A549 (cell line): ENCODE data around the gene STYX. TPM values are rescaled to one million over a fixed set of nuclear protein-coding genes. Genes with fewer than 3 reads are reported as not detected.

Experiments used
- ATAC-seq, 2 experiments: fragments of 200-7000 bp in 1 of 2; fragments of >200 bp in 1 of 2; cut with Nextera tagmentation in 1 of 2; cut with Tn5 transposase in 1 of 2; 3 replicates each; pipeline versions ENCODE4 v1.8.0 to v1.9.1; 2018 to 2020; ENCODE audit warnings: mild to moderate bottlenecking in 1 of 2, moderate library complexity in 1 of 2
- CTCF ChIA-PET: fragments of 300-600 bp; sonication (Branson Sonifier 250); formaldehyde crosslinking; extraction: SDS; loops from one replicate; lab custom pipeline; 2021; ENCODE audit warnings: antibody characterized with exemption, inconsistent platforms; lab: Yijun Ruan, JAX
- POLR2A ChIA-PET: fragments of 350-600 bp; formaldehyde crosslinking; extraction: SDS; loops from one replicate; lab custom pipeline; 2021; ENCODE audit warnings: antibody characterized with exemption, inconsistent platforms; lab: Yijun Ruan, JAX
- DNase-seq, 2 experiments: peaks; one replicate each; pipeline versions ENCODE4 v3.0.0 to v3.0.0-alpha.2; 2011 to 2016; ENCODE audit warnings: low read depth in 1 of 2, low spot score in 1 of 2
- FAIRE-seq: peaks from 2 replicates; lab custom pipeline; 2011; peaks lifted over from hg19 to GRCh38; lab: Jason Lieb, UNC
- H3K27ac ChIP-seq, 2 experiments: fragments of >200 bp; sonication (Bioruptor Twin); formaldehyde crosslinking; 3 replicates each; pipeline ENCODE4 v1.5.1; 2016 to 2017
- H3K4me1 ChIP-seq: fragments of >200 bp; sonication (Bioruptor Twin); formaldehyde crosslinking; 3 replicates; pipeline ENCODE4 v1.6.1; 2016
- H3K4me2 ChIP-seq: fragments of >200 bp; sonication (Bioruptor Twin); formaldehyde crosslinking; 3 replicates; pipeline ENCODE4 v1.6.1; 2016
- H3K4me3 ChIP-seq: fragments of >200 bp; sonication (Bioruptor Twin); formaldehyde crosslinking; 3 replicates; pipeline ENCODE4 v1.5.1; 2016
- H3K9me3 ChIP-seq: fragments of >200 bp; sonication (Bioruptor Twin); formaldehyde crosslinking; 3 replicates; pipeline ENCODE4 v1.6.1; 2016
- BHLHE40 ChIP-seq: IDR thresholded peaks from 2 replicates; pipeline ENCODE4 v1.6.1; 2012; ENCODE audit warnings: low read depth, low read length, inconsistent platforms
- CBX2 ChIP-seq: fragments of 200-600 bp; sonication (generic); IDR thresholded peaks from 2 replicates; pipeline ENCODE4 v1.6.1; 2016; ENCODE audit warnings: low read depth, mild to moderate bottlenecking, borderline replicate concordance
- CHD4 ChIP-seq: fragments of 200-600 bp; sonication (generic); IDR thresholded peaks from 2 replicates; pipeline ENCODE4 v1.6.1; 2016; ENCODE audit warnings: antibody characterized with exemption, mild to moderate bottlenecking, borderline replicate concordance
- EHMT2 ChIP-seq: fragments of 200-600 bp; sonication (generic); IDR thresholded peaks from 2 replicates; pipeline ENCODE4 v1.6.1; 2016; ENCODE audit warnings: antibody characterized with exemption, low read depth, mild to moderate bottlenecking, moderate library complexity
- ESRRA ChIP-seq: fragments of 150-350 bp; IDR thresholded peaks from 2 replicates; pipeline ENCODE4 v1.6.1; 2014; ENCODE audit warnings: mild to moderate bottlenecking, low read length, borderline replicate concordance
- FOSB ChIP-seq: fragments of 250-450 bp; sonication (Bioruptor Pico); IDR thresholded peaks from 2 replicates; pipeline ENCODE4 v1.5.0; 2020; ENCODE audit warnings: mild to moderate bottlenecking, moderate library complexity
- FOSL2 ChIP-seq, 2 experiments: fragments of 450-650 bp in 1 of 2; fragments of >200 bp in 1 of 2; sonication (Bioruptor Twin) in 1 of 2; formaldehyde crosslinking; IDR thresholded peaks; 2 replicates each; pipeline versions ENCODE4 v1.5.0 to v1.6.1; 2016 to 2020; ENCODE audit warnings: mild to moderate bottlenecking in 1 of 2, moderate library complexity in 1 of 2
- FOXS1 ChIP-seq: fragments of 250-450 bp; sonication (Bioruptor Pico); IDR thresholded peaks from 2 replicates; pipeline ENCODE4 v1.5.0; 2020; ENCODE audit warnings: mild to moderate bottlenecking, moderate library complexity
- JUN ChIP-seq, 2 experiments: fragments of >200 bp; sonication (Bioruptor Twin); formaldehyde crosslinking; IDR thresholded peaks; 2 replicates in 1 of 2; 3 replicates in 1 of 2; pipeline ENCODE4 v1.6.1; 2016 to 2017
- NPAS2 ChIP-seq: fragments of 250-450 bp; sonication (Bioruptor Pico); IDR thresholded peaks from 2 replicates; pipeline ENCODE4 v1.8.0; 2022; ENCODE audit warnings: mild to moderate bottlenecking, moderate library complexity, borderline replicate concordance
- POLR2A ChIP-seq: IDR thresholded peaks from 2 replicates; pipeline ENCODE4 v1.6.1; 2012; ENCODE audit warnings: mild to moderate bottlenecking, low read length
- POLR2AphosphoS2 ChIP-seq: conservative IDR thresholded peaks from 2 replicates; pipeline ENCODE4 v1.6.1; 2012; ENCODE audit warnings: low read length, improper control_type of control experiment, inconsistent platforms
- RARB ChIP-seq: fragments of 250-450 bp; sonication (Bioruptor Pico); IDR thresholded peaks from 2 replicates; pipeline ENCODE4 v1.8.0; 2021; ENCODE audit warnings: mild to moderate bottlenecking, moderate library complexity
- ZC3H11A ChIP-seq: fragments of 450-650 bp; IDR thresholded peaks from 2 replicates; pipeline ENCODE4 v1.6.1; 2014; ENCODE audit warnings: antibody characterized with exemption, mild to moderate bottlenecking
- ZNF302 ChIP-seq: fragments of 250-450 bp; sonication (Bioruptor Pico); IDR thresholded peaks from 2 replicates; pipeline ENCODE4 v1.9.0; 2021; ENCODE audit warnings: inconsistent platforms, mild to moderate bottlenecking, moderate library complexity
- WGBS: methylation state at CpG from one replicate; pipeline ENCODE4 v1.1.6; 2017; ENCODE audit errors: missing lambda C conversion rate; 5-methylcytosine and 5-hydroxymethylcytosine counted together
- polyA plus RNA-seq, 4 experiments: library from polyadenylated mRNA; depleted of rRNA in 3 of 4; stranded (reverse); fragments of >200 nt; fragmentation: RNase III in 1 of 4; extraction: RNeasy Plus Mini Kit Qiagen cat#74134 plus additional on column Dnase treatment in 1 of 4; gene quantifications; 2 replicates in 3 of 4; 3 replicates in 1 of 4; pipeline ENCODE4 v1.2.3, GENCODE V29; 2011 to 2017
- TF ChIP-seq, protein P1 (sequence below): fragments of 250-450 bp; sonication (Bioruptor Pico); IDR thresholded peaks from 2 replicates; pipeline ENCODE4 v1.5.0; 2021; ENCODE audit warnings: mild to moderate bottlenecking, moderate library complexity, borderline replicate concordance
- TF ChIP-seq, protein P2 (sequence below): fragments of 450-650 bp; IDR thresholded peaks from 2 replicates; pipeline ENCODE4 v1.6.1; 2014; ENCODE audit warnings: antibody characterized with exemption

STYX gene
- polyA plus RNA-seq, 2 of the 4 experiments (the other 2 are of a cell fraction): 7.6 to 12.0 TPM

DNA sequence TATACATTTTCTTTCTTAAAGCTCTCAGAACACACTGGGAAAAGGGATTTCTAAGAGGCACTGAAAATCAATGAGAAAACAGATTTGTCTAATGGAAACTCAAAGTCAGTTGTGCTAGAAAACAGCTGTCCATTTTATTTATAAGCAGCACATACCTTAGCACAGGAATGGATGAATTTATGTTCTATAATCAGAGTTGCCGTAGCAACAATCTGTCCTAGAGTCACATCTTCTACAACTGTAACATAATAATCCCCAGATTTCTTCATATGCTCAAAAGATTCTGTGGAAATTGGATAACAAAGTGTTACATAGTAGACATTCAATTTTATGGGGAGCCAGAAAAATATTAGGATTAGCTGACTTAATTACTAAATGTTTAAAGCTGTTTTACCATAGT, 51.7 kb downstream of the STYX start:
- Histone ChIP-seq H3K4me1 (peaks cover 20% of the 10 kb centered on the region; the same call in 2 of the 3 replicates), H3K4me2 (no peak overlapping the region), H3K4me3 (no peak overlapping the region), H3K9me3 (no peaks in the 10 kb centered on the region), H3K27ac (no peak overlapping the region)
- FAIRE-seq (peak; percentile 80), DNase-seq (no peak)
- TF ChIP-seq BHLHE40 (no peak), ZC3H11A (no peak), FOSB (CRISPR knock-in tag) (no peak)
- TF ChIP-seq, all 56 proteins: peak for 0
- WGBS: 92% methylated on average over 1 of the region's 1 CpG
- POLR2A ChIA-PET: no interaction called here
- ATAC-seq: no peak
- CTCF ChIA-PET: no interaction called here

- H3K9me3 ChIP-seq: no peaks in the 10 kb centered on the region
- POLR2A ChIA-PET: interaction anchor here (0.6 kb wide), 1 partner anchor 8 kb away, joined by 3 read pairs; the partner anchor contains the start of gene GNPNAT1
- no peak overlapping the region for H3K4me2 ChIP-seq
- H3K4me1 ChIP-seq: peaks cover 20% of the 10 kb centered on the region; the same call in 2 of the 3 replicates
- no peak for DNase-seq
- 95% methylated on average over 1 of the region's 1 CpG for WGBS
- H3K27ac ChIP-seq: no peak overlapping the region
- CTCF ChIA-PET: no interaction called here
- ATAC-seq: no peak
- FAIRE-seq: peak; percentile 36
- TF ChIP-seq FOXS1 (no peak), NPAS2 (CRISPR knock-in tag) (no peak), POLR2AphosphoS2 (no peak), ZNF302 (CRISPR knock-in tag) (no peak), EHMT2 (no peak), ZC3H11A (no peak), CBX2 (no peak), JUN (IDR thresholded peaks at IDR 0.05) (no peak), RARB (CRISPR knock-in tag) (no peak), POLR2A (no peak)
- H3K4me3 ChIP-seq: no peak overlapping the region
Measured at GRCh38 chr14:52783206-52783605, 53.2 kb downstream of the STYX start.

DNA sequence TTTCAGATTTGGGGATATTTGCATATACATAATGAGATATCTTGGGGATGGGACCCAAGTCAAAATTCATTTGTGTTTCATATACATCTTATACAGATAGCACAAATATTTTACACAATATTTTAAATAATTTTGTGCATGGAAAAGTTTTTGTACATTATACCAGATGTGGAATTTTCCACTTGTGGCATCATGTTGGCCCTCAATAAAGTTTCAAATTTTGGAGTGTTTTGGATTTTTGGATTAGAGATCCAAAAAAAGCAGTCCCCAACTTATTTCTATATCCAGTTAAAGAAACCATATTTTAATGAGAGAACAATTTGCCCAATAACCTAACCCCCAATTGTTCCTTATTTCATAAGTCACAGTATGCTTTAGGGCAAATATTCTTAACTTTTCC, 56.9 kb downstream of the STYX start:
- TF ChIP-seq POLR2A: no peak
- TF ChIP-seq, protein P1, sequence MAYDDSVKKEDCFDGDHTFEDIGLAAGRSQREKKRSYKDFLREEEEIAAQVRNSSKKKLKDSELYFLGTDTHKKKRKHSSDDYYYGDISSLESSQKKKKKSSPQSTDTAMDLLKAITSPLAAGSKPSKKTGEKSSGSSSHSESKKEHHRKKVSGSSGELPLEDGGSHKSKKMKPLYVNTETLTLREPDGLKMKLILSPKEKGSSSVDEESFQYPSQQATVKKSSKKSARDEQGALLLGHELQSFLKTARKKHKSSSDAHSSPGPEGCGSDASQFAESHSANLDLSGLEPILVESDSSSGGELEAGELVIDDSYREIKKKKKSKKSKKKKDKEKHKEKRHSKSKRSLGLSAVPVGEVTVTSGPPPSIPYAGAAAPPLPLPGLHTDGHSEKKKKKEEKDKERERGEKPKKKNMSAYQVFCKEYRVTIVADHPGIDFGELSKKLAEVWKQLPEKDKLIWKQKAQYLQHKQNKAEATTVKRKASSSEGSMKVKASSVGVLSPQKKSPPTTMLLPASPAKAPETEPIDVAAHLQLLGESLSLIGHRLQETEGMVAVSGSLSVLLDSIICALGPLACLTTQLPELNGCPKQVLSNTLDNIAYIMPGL (CRISPR knock-in tag): no peak
- TF ChIP-seq, protein P2, sequence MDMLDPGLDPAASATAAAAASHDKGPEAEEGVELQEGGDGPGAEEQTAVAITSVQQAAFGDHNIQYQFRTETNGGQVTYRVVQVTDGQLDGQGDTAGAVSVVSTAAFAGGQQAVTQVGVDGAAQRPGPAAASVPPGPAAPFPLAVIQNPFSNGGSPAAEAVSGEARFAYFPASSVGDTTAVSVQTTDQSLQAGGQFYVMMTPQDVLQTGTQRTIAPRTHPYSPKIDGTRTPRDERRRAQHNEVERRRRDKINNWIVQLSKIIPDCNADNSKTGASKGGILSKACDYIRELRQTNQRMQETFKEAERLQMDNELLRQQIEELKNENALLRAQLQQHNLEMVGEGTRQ: no peak
- TF ChIP-seq, all 56 proteins: peak for 0
- FAIRE-seq: no peak
- no peak overlapping the region for H3K27ac ChIP-seq
- H3K4me2 ChIP-seq: no peak overlapping the region
- no peak for DNase-seq
- peaks cover 19% of the 10 kb centered on the region for H3K4me1 ChIP-seq
- CTCF ChIA-PET: interaction anchor here (0.6 kb wide), 1 partner anchor 46 kb away, joined by 4 read pairs; no protein-coding TSS in a partner anchor
- no peaks in the 10 kb centered on the region for H3K9me3 ChIP-seq
- no peak for ATAC-seq
- H3K4me3 ChIP-seq: no peak overlapping the region
- POLR2A ChIA-PET: interaction anchor here (1.0 kb wide), 1 partner anchor 164 kb away, joined by 3 read pairs; the partner anchor contains the start of gene FERMT2

- no peak for ATAC-seq
- TF ChIP-seq FOSL2 (IDR thresholded peaks at IDR 0.05) (no peak), FOSL2 (CRISPR knock-in tag; IDR thresholded peaks at IDR 0.05) (no peak), ZNF302 (CRISPR knock-in tag) (no peak), ESRRA (no peak), CHD4 (no peak), RARB (CRISPR knock-in tag) (no peak)
- Histone ChIP-seq H3K9me3 (no peaks in the 10 kb centered on the region), H3K4me2 (peak overlapping the region; percentile 86), H3K4me1 (peaks cover 19% of the 10 kb centered on the region), H3K4me3 (peak overlapping the region; percentile 65), H3K27ac (no peak overlapping the region)
- DNase-seq: no peak
- CTCF ChIA-PET: no interaction called here
- WGBS: 76% methylated on average over 2 of the region's 2 CpGs
- FAIRE-seq: no peak
- POLR2A ChIA-PET: no interaction called here
Measured at GRCh38 chr14:52789118-52789517, 59.2 kb downstream of the STYX start.
